ENCODE data around the gene MBD2.

DNA sequence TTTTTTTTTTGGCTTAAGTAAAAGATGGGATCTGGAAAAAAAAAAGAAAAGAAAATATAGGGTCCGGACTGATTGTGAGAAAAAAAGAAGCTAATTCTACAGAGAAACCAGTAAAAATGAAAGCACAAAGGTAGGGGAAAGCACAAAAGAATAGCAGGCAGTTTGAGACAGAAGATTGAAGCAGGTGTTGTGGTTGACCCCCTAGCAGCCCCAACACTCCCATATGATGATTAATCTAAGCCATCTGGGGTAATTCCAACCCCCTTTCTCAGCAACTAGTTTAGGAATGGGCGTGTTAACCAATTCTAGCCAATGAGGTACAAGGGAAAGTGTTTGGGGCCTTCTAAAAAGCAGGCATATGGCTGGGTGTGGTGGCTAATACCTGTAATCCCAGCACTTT lies 77.0 kb downstream of the MBD2 start:
- TF ChIP-seq, protein P1, sequence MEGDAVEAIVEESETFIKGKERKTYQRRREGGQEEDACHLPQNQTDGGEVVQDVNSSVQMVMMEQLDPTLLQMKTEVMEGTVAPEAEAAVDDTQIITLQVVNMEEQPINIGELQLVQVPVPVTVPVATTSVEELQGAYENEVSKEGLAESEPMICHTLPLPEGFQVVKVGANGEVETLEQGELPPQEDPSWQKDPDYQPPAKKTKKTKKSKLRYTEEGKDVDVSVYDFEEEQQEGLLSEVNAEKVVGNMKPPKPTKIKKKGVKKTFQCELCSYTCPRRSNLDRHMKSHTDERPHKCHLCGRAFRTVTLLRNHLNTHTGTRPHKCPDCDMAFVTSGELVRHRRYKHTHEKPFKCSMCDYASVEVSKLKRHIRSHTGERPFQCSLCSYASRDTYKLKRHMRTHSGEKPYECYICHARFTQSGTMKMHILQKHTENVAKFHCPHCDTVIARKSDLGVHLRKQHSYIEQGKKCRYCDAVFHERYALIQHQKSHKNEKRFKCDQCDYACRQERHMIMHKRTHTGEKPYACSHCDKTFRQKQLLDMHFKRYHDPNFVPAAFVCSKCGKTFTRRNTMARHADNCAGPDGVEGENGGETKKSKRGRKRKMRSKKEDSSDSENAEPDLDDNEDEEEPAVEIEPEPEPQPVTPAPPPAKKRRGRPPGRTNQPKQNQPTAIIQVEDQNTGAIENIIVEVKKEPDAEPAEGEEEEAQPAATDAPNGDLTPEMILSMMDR (IDR thresholded peaks at IDR 0.05; ENCODE audit: insufficient read depth, low read length, poor library complexity, severe bottlenecking) = no peak
- TF ChIP-seq EZH2phosphoT487 (conservative IDR thresholded peaks at IDR 0.05; ENCODE audit: low read length) = no peak
